Mucosa of stomach (tissue), 1 donor: Measurements from ENCODE around the gene MAP7D1.

ENCODE experiments used
- H3K27me3 ChIP-seq: one replicate; pipeline ENCODE4 v1.7.0; 2013; ENCODE audit warnings: mild to moderate bottlenecking, low read length; ENCODE audit not compliant: control insufficient read depth, insufficient read depth
- H3K36me3 ChIP-seq: one replicate; pipeline ENCODE4 v1.7.0; 2013; ENCODE audit warnings: low read length; ENCODE audit not compliant: control insufficient read depth, insufficient read depth
- H3K4me1 ChIP-seq: one replicate; pipeline ENCODE4 v1.7.0; 2013; ENCODE audit warnings: mild to moderate bottlenecking, low read length; ENCODE audit not compliant: control insufficient read depth, insufficient read depth
- H3K4me3 ChIP-seq: one replicate; pipeline ENCODE4 v1.7.0; 2013; ENCODE audit warnings: low read length
- H3K9ac ChIP-seq: one replicate; pipeline ENCODE4 v1.7.0; 2013; ENCODE audit warnings: mild to moderate bottlenecking, low read length, moderate library complexity
- H3K9me3 ChIP-seq: one replicate; pipeline ENCODE4 v1.7.0; 2013; ENCODE audit warnings: mild to moderate bottlenecking, low read length, moderate library complexity; ENCODE audit not compliant: control insufficient read depth
- donor health status: Pancreatic carcinoma.

Gene MAP7D1

DNA sequence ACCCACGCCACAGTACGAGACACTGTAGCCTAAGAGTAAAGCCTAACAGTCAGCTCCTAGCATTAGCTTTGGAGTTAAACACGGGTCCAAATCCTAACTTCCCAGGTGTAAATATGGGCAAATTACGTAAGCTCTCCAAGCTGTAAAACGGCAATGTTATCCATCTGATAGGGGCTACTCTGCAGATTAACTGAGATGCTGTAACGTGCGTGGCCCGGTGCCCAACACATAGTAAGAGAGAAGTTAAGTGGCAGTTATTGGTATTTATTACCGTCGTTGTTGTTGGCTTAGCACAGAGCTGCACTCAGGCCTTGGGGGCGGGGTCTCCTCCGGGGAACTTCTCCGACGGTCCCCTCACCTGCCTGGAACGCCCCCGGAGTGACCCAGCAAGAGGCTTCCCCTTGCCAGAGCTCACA, 7.1 kb upstream of the MAP7D1 start:
- no peaks in the 10 kb centered on the region for H3K27me3 ChIP-seq
- H3K9ac ChIP-seq, result peak overlapping the region; percentile 81
- H3K36me3 ChIP-seq, result no peaks in the 10 kb centered on the region
- peaks cover 32% of the 10 kb centered on the region for H3K4me1 ChIP-seq
- peak overlapping the region; percentile 63 for H3K4me3 ChIP-seq
- H3K9me3 ChIP-seq, result no peaks in the 10 kb centered on the region

- Histone ChIP-seq H3K9me3 (no peaks in the 10 kb centered on the region), H3K4me3 (peak within 1 kb of the TSS; percentile 63), H3K9ac (peak within 1 kb of the TSS; percentile 81), H3K27me3 (no peaks in the 10 kb centered on the region), H3K4me1 (peaks cover 33% of the 10 kb centered on the region), H3K36me3 (no peaks in the 10 kb centered on the region)
Measured at GRCh38 chr1:36149237-36149972, 6.6 kb upstream of the MAP7D1 start, which contains the start of gene TRAPPC3. TRAPPC3 (minus strand) TSS chr1:36149486; CDS start chr1:36149378, 108 bp downstream.

GRCh38 chr1:36149973-36150295, 6.0 kb upstream of the MAP7D1 start:
- H3K9ac ChIP-seq, result peak overlapping the region; percentile 64

GRCh38 chr1:36150296-36151133, 5.4 kb upstream of the MAP7D1 start:
- Histone ChIP-seq H3K4me3 (no peak overlapping the region), H3K9me3 (no peaks in the 10 kb centered on the region), H3K4me1 (peaks cover 44% of the 10 kb centered on the region), H3K9ac (peak overlapping the region; percentile 64), H3K36me3 (no peaks in the 10 kb centered on the region), H3K27me3 (no peaks in the 10 kb centered on the region)

More at GRCh38 chr1:36149973-36150295, 6.0 kb upstream of the MAP7D1 start:
- no peak overlapping the region for H3K4me3 ChIP-seq
- H3K9me3 ChIP-seq, result no peaks in the 10 kb centered on the region
- H3K4me1 ChIP-seq, result peaks cover 38% of the 10 kb centered on the region
- no peaks in the 10 kb centered on the region for H3K27me3 ChIP-seq
- no peaks in the 10 kb centered on the region for H3K36me3 ChIP-seq

DNA sequence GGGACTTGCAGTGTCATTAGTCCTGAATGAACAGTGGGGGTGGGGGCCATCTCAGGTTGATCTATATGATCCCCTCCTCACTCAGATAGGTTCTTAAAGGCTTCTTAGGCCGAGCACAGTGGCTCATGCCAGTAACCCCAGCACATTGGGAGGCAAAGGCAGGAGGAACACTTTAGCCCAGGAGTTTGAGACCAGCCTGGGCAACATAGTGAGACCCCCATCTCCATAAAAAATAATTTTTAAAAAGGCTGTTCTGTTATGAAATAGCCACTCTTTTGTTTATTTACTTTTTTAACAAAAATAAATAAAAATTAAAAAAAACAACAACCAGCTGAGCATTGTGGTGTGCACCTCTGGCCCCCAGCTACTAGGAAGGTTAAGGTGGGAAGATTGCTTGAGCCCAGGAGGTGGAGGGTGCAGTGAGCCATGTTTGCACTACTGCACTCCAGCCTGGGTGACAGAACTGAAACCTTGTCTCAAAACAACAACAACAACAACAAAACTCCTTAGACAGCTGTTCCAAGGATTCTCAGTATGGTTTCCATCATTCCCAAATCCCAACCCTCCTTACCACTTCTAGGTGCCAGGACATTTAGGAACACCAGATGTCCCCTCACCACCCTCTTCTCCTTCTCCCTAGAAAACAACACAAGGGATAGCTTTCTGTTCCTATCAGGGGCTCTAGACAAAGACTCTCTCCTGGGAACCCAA, 4.7 kb upstream of the MAP7D1 start:
- Histone ChIP-seq H3K36me3 (no peaks in the 10 kb centered on the region), H3K27me3 (no peaks in the 10 kb centered on the region), H3K4me3 (no peak overlapping the region), H3K9ac (peak overlapping the region; percentile 64), H3K4me1 (peaks cover 44% of the 10 kb centered on the region), H3K9me3 (no peaks in the 10 kb centered on the region)

GRCh38 chr1:36151845-36152203, 4.1 kb upstream of the MAP7D1 start:
- Histone ChIP-seq H3K4me1 (peaks cover 44% of the 10 kb centered on the region), H3K9me3 (no peaks in the 10 kb centered on the region), H3K27me3 (no peaks in the 10 kb centered on the region), H3K4me3 (no peak overlapping the region), H3K9ac (peak overlapping the region; percentile 64), H3K36me3 (no peaks in the 10 kb centered on the region)

GRCh38 chr1:36153476-36153875, 2.5 kb upstream of the MAP7D1 start:
- no peaks in the 10 kb centered on the region for H3K36me3 ChIP-seq
- no peak overlapping the region for H3K4me3 ChIP-seq
- peaks cover 46% of the 10 kb centered on the region for H3K4me1 ChIP-seq
- no peaks in the 10 kb centered on the region for H3K27me3 ChIP-seq
- no peaks in the 10 kb centered on the region for H3K9me3 ChIP-seq
- no peak overlapping the region for H3K9ac ChIP-seq

DNA sequence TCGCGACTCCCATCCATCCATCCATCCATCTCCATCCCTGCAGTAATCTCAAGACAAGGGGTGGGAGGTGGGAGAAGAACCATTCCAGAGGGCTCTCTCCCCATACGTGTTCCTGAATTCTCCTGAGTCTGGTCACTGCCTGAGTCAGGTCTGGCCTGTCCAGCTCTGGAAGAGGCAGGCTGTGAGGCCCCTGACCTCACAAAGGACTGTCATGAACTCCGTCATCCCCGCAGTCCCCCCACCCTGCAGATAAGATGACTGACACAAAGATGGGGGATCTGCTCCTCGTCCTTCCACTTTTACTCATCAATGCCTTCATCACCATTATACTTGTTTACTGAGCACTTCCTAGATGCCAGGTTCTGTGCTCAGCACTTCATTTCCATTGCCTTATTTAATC, 1.6 kb upstream of the MAP7D1 start:
- Histone ChIP-seq H3K4me3 (no peak overlapping the region), H3K36me3 (no peaks in the 10 kb centered on the region), H3K9ac (peak overlapping the region; percentile 9), H3K4me1 (peaks cover 44% of the 10 kb centered on the region), H3K27me3 (no peaks in the 10 kb centered on the region), H3K9me3 (no peaks in the 10 kb centered on the region)

GRCh38 chr1:36154765-36155407, 1.1 kb upstream of the MAP7D1 start:
- Histone ChIP-seq H3K4me3 (peak overlapping the region; percentile 91), H3K9ac (peak overlapping the region; percentile 100), H3K9me3 (no peaks in the 10 kb centered on the region), H3K27me3 (no peaks in the 10 kb centered on the region), H3K4me1 (peaks cover 47% of the 10 kb centered on the region), H3K36me3 (no peaks in the 10 kb centered on the region)

GRCh38 chr1:36156329-36157114, 562 bp downstream of the MAP7D1 start:
- Histone ChIP-seq H3K4me3 (peak overlapping the region; percentile 82), H3K36me3 (no peaks in the 10 kb centered on the region), H3K9ac (peak overlapping the region; percentile 83), H3K27me3 (no peaks in the 10 kb centered on the region), H3K9me3 (no peaks in the 10 kb centered on the region), H3K4me1 (peaks cover 48% of the 10 kb centered on the region)
